GM19372 (cell line): ENCODE data around the gene BAIAP3.
"Not testable (repeated sequence)": the region's sequence is repeated elsewhere in the genome, so short reads cannot be mapped to it uniquely, and the experiment has no call there.

Experiments
- ATAC-seq: cut with Tn5 transposase; IDR thresholded peaks from one replicate; pipeline ENCODE4 v1.9.1; 2021; ENCODE audit warnings: mild to moderate bottlenecking, low read depth, moderate library complexity; ENCODE audit not compliant: unreplicated experiment

The BAIAP3 gene

DNA sequence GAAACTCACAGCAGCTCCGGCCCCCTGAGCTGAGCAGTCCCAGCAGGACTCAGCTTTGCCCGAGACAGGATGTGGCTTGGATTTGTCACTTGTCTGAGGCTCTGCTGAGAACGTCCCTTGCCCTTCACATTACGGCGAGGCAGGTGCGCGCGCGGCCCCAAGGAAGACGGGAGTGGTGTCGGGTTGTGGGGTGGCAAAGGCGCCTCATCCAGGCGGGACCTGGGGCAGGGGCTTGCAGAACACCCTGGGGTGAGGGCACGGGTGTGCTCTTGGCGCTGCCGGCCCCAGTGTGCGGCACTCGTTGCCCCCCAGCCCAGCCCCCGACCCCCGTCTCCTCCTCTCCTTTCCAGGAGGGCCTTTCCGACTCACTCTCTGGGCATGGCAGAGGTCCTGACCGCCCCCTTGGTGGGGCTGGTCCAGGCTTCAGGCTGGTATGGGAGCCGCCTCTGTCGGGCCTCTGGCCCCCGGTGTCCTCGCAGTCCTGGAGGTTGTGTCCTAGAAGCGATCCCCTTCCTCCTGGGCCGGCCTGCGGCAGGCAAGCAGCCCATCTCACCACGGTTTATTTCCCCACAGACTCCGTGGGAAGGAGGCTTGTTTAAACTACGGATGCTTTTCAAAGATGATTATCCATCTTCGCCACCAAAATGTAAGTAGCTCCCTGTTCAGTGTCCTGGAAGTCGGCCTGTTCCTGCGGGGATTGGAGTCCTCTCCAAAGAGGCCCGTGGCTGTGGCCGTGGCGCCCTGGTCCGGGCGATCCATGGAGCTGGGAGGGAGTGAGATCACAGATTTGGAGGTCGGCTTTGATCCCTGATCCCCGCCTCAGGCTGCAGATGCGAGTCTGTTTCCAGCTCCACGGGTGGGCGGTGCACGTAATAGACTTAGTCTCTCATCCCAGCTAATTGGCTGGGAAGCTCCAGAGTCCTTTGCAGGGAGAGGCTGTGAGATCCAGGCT lies 18.1 kb upstream of the BAIAP3 start:
- no peak for ATAC-seq

DNA sequence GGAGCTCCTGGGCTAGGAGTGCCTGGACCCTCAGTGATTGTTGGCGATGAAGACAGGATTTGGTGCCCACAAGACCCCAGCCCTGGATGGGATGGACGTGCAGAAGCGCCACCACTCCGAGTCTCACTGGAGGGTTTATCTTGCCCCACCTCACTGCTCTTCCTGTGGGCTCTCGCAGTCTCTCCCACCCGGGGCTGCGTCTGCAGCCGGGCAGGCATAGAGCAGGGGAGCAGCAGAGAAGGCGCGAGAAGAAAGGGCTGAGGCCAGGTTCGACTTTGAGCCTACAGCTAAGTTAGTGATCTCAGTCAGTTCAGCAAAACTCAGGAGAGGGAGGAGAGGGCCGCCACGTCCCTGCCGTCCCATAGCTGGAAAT lies 17.4 kb upstream of the BAIAP3 start:
- no peak for ATAC-seq

DNA sequence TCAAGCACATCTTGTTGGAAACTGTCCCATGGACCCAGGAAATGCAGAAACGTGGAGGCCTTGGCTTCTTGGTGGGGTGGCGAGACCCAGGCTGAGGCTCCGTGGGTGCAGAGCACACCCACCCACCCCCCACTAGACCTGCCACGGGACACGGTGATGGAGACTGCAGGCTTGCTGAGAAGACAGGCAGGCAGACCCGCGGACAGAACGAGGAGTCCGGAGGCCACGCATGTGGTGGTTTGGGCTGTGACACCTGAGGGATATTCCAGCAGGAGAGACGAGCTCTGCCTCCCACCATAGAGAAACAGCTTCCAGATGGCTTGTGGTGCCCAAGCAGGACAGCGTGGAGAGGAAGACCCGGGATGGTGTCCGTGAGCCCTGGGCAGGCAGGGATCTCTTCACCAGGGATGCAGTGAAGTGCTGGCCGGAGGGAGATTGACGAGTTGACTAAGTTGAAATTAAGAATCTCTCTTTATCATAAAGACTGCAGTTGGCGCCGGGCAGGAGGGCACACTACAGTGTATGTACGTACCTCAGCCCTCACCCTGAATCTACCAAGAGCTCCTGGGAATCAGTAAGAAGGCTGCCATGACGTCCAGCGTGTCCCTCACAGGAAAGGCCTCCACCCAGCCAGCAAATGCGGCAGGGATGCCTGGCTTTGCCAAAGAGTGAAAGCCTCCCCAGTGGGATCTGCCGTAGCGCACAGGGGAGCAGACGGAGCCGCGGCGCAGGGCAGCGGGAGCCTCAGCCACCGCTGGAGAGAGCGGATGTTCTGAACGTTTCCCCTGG lies 15.8 kb upstream of the BAIAP3 start:
- ATAC-seq = no peak

DNA sequence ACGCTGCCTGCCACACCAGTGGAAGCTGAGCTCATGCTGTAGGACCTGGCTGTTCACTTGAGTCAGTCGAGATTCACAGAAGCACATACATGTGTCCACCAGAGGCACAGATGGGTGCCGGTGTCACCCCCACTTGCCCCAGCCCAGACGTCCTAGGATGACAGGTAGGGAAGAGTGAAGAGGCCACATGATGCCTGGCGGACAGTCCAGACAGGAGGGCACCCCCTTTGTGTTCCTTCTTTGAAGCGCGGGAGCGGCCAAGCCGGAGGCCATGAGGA lies 15.2 kb upstream of the BAIAP3 start:
- no peak for ATAC-seq

DNA sequence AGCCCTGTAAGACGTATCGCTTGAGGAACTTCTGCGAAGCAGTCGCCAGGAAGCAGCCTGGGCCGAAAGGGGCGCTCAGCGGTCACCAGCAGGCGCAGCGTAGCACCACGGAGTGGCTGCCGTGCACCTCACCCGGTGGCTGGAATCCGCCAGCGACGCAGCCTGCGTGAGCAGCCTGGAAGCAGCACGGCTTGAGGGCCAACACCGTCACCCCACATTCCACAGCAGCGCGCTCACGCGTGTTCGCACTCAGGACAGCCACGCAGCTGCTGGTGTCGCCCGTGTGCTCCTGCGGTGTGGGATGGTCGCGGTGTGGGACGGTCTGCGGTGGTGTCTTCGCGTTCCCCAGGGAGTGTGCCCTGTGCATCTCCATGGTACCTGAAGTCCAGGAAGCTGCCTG lies 14.4 kb upstream of the BAIAP3 start:
- ATAC-seq = no peak

DNA sequence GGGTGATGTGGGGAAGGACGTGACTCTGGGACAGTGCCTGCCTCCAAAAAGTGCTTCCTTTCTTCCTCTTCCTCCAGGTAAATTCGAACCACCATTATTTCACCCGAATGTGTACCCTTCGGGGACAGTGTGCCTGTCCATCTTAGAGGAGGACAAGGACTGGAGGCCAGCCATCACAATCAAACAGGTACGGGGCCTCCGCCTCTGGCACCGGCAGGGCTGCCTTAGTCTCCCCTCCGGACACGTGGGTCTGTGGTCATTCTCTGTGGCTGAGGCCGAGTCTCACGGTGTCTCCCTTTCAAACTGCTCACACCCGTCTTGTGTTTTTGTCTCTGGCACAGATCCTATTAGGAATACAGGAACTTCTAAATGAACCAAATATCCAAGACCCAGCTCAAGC lies 13.3 kb upstream of the BAIAP3 start:
- ATAC-seq = no peak

DNA sequence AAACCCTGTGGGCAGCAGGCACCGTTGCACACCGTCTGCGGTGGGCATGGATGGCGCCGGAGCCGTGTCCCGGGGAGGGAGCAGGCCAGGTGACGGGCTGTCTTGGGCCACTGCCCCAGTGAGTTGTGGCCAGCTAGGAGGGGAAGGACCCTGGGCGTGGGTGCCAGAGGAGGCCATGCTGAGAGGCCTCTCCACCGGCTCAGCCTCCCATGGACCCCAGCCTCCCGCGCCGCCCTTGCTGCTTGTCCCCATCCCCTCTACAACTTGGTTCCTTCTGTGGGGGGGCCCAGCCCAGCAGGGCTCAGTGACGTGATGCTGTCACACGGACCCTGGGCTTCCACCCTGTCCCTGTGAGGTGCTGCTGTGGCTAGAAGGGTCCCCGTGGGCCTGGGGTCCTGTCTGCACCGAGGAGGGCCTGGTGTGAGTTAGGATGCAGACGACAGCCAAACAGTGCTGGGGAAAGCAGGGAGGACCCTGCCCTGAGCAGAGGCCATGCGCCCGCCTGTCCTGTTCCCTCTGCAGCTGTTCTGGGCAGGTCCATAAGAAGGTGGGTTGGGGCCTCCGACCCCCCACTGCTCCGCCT lies 12.7 kb upstream of the BAIAP3 start:
- ATAC-seq = no peak

DNA sequence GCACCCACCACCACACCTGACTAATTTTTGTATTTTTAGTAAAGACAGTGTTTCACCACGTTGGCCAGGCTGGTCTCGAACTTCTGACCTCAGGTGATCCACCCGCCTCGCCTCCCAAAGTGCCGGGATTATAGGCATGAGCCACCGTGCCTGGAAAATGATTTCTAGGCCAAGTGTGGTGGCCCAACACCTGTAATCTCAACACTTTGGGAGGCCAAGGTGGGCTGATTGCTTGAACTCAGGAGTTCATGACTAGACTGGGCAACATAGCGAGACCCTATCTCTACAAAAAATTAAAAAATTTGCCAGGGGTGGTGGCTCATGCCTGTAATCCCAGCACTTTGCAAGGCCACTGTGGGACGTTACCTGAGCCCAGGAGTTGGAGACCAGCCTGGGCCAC lies 11.0 kb upstream of the BAIAP3 start:
- ATAC-seq = no peak

DNA sequence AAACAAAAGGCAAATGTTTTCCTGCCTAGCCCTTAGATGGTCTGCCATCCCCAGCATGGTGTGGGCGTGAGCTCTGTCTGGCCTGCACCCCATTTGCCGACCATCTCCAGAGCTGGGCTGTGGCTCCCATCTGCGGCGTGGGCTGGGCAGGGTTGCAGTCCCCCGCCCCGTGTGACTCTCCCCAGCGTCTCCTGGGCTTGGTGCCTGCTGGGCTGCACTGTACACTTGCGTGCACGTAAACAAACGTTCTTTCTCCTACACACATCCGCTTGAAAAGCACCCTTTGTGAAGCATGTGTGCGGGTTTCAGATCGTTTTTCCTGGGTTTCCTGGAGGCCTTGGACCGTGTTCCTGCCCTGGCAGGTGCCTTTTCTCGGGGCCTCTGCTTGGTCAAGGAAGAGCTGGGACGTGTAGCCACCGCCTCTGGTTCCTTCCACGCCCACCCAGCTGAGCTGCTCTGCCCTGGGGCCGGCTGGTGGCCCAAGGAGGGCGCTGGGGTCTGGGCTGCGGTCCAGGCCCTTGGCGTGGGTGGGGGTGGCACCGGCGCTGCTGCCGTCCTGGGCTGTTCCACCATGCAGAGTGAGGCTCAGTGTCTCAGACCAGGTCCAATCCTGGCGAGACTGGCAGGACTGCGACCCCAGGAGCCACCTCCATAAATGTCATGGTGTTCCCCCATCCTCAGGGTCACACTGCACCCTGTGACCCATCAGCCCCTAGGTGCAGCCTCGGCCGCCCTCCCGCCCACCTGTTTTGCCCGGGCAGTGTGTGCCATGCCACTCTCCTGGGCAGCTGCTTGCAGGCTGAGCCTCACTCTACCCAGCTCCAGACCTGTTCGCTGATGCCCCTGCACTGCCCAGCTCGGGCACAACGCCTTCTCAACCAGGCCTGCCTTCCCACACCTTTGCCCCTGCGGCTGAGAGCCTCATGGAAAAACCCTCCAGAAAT lies 9.9 kb upstream of the BAIAP3 start:
- no peak for ATAC-seq

DNA sequence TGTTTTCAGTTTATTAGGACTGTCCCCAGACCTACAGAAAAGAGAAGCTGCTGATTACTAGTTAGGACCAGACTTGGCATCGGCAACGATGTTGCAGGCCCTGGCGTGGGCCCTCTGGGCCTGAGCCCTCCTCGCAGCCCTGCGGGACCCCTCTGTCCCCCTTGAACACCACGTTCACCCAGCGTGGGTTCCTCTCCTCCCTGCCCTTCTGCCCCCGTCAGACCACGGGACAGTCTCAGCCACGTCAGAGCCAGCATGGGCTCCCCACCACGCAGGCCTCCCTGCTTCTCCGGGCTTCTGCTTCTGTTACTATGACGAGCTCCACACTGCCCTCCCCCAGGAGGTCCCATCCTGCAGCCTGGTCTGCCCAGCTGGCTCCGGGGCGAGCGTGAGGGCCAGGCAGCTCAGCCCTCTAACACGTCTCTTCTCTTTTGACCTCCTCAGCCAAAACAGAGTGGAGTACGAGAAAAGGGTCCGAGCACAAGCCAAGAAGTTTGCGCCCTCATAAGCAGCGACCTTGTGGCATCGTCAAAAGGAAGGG lies 9.1 kb upstream of the BAIAP3 start:
- no peak for ATAC-seq

DNA sequence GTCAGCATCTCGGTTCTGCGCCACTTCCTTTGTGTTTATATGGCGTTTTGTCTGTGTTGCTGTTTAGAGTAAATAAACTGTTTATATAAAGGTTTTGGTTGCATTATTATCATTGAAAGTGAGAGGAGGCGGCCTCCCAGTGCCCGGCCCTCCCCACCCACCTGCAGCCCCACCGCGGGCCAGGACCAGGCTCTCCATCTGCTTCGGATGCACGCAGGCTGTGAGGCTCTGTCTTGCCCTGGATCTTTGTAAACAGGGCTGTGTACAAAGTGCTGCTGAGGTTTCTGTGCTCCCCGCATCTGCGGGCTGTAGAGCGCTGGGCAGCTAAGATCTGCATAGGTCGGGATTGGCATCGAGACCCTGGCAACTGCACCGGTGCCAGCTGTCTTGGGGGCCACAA lies 8.2 kb upstream of the BAIAP3 start:
- no peak for ATAC-seq

DNA sequence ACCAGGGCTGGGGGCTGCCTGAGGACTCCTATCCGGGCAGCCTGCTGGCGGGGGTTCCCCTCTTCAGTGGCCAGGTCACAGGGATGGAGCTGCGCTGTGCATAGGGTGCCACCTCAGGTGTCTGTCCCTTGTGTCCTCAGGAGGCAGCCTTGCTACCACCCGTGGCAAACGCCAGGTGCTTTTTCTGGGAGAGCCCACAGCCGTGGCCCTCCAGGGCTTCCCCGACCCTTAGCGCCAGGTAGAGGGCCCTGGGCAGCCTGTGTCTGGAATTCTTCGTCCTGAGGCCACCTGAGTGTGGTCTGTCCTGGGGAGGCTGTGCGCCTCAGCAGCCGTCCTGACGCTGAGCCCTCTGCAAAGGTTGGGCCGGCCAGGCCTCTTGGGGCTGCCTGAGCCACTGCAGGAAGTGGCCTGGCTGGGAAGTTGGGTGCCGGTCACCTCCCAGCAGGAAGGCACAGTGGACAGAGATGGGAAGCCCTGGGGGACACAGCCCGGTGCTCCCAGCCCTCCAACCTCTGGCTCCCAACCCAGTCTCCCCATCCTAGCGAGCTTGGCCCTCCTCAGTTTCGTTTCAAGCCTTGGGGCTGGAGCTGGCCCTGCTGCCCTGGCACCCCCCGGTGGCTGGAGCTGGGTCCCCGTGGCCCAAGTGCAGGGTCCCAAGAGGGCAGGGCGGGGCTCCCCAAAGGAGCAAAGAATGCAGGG lies 7.6 kb upstream of the BAIAP3 start:
- no peak for ATAC-seq

DNA sequence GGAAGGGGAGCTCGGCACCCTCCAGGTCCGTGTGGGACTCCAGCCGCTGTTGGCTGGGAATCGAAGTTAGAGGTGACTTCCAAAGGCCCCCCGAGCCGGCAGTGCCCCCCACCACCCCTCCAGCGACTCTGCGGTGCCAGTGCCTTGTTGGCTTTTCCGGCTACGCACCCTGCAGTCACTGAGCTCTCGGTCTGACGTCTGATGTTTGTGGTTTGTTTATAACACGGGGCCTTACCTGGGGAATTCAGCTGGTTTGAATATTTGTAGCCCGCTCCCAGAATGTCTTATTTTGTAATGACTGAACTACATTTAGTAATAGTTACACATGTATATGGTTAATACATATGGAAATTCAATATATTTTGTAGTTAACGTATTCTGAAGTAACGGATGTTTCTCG lies 7.1 kb upstream of the BAIAP3 start:
- ATAC-seq = no peak

DNA sequence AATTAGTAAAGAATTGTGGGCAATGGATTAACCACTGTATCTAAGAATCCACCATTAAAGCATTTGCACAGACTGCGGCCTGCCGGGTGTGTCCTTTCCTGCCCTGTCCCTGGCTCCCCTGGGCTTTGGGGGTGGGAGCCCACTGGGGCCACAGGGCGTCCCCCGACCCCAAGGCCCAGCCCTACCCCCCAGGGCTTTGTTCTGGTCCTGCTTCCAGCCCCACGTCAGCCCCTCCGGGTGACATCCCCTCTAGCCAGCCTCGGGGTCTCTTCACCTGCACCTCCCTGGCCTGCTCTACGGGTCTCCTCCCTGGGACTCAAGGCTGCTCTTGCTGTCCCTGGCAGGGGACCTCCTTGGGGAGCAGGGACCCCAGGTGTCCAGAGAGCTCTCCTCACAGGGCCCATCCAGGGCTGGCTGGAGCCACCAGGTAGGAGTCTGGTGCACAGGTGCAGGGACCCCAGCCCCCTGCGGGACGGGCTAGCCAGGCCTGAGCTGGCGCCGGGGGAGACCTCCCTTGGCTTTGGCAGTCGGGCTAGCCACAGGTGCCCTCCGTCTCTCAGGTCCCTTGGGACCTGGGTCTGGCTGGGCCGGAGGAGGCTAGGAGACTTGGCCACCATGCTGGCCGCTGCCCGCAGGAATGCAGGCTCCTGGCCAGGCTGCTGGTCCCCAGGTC lies 6.4 kb upstream of the BAIAP3 start:
- no peak for ATAC-seq

DNA sequence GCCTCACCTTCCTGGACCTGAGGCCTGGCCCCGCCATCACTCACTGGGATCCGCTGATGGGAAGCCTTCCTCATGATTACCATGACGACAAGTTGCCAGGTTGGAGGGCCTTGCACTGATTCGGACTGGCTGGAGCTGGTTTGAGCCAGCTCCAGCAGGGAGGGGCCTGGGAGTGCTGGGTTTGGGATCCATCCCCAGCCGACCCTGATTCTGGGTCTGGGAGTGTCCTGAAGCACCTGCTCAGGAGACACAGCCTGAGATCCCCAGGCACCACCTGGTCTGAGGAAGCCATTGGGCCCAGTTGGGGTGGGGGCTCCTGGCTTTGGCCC lies 5.9 kb upstream of the BAIAP3 start:
- no peak for ATAC-seq

DNA sequence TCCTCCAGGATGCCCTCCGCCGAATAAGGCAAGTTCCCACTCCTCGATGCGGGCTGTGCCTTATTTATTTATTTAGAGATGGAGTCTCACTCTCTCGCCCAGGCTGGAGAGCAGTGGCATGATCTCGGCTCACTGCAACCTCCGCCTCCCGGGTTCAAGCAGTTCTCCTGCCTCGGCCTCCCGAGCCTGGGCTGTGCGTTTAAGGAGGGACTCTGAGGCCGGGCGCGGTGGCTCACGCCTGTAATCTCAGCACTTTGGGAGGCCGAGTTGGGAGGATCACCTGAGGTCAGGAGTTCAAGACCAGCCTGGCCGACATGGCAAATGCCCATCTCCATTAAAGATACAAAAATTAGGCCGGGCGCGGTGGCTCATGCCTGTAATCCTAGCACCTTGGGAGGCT lies 5.3 kb upstream of the BAIAP3 start:
- not testable (repeated sequence) for ATAC-seq

DNA sequence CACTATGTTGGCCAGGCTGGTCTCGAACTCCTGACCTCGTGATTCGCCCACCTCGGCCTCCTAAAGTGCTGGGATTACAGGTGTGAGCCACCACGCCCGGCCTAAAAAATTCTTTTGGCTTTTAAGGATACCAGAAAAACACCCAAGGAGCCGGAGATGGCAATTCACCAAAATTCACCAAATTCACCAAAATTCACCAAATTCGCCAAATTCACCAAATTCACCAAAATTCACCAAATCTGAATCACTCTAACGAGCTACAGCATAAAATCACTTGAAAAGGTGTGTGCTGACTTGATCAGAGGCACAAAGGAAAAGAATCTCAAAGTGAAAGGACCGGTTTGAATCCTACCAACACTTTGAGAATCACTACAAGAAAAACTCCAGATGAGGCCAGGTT lies 4.5 kb upstream of the BAIAP3 start:
- ATAC-seq = not testable (repeated sequence)

DNA sequence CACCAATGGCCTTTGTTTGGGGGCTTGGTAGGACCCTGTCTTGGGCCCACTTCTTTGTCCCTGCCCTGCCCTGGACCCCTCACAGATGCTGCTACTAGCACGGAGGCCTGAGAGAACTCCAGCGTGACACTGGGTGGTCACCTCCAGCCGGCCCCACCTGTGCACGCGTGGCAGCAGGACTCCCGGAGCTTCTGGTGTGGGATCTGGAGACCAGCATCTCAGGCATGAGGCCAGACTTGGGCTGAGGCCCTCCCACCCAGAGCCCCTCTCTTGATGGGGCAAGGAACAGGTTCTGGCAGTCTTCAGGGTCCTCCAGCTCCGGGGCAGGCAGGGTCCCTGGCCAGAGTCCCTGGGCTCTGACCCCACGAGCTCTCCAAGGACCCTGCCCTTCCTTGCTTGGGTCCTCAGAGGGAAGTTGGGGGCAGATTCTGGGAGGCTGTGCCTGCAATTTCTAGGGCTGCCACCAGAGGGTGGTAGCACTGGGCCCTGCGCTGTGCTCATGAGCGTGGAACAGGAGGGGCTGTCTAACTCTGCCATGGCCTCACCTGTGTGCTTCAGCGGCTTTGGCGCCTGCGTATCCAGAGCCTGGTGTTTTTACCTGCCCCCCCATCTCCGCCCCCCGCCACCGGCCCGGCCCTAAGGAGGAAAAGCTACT lies 3.1 kb upstream of the BAIAP3 start:
- no peak for ATAC-seq
